IPS-18a (cell line): ENCODE data around the gene CENPC.

Source experiments
- H3K27ac ChIP-seq: one replicate; pipeline ENCODE4 v1.5.1; 2013; ENCODE audit warnings: low read length
- H3K27me3 ChIP-seq: one replicate; pipeline ENCODE4 v1.6.1; 2013; ENCODE audit warnings: mild to moderate bottlenecking, low read length; ENCODE audit not compliant: control insufficient read depth, insufficient read depth
- H3K36me3 ChIP-seq: one replicate; pipeline ENCODE4 v1.6.1; 2013; ENCODE audit warnings: low read depth, low read length; ENCODE audit not compliant: control insufficient read depth
- H3K4me1 ChIP-seq: one replicate; pipeline ENCODE4 v1.6.1; 2013; ENCODE audit warnings: low read depth, low read length; ENCODE audit not compliant: control insufficient read depth
- H3K4me3 ChIP-seq: one replicate; pipeline ENCODE4 v1.5.1; 2013; ENCODE audit warnings: low read length
- H3K9ac ChIP-seq: one replicate; pipeline ENCODE4 v1.6.1; 2013; ENCODE audit warnings: mild to moderate bottlenecking, low read length, moderate library complexity
- H3K9me3 ChIP-seq: one replicate; pipeline ENCODE4 v1.6.1; 2013; ENCODE audit warnings: low read depth, low read length; ENCODE audit not compliant: control insufficient read depth

CENPC gene

GRCh38 chr4:67438975-67439374 lies 106.3 kb downstream of the CENPC start:
- no peak overlapping the region for H3K9ac ChIP-seq
- H3K9me3 ChIP-seq: no peaks in the 10 kb centered on the region
- no peak overlapping the region for H3K4me3 ChIP-seq
- H3K4me1 ChIP-seq: no peaks in the 10 kb centered on the region
- H3K27me3 ChIP-seq: no peaks in the 10 kb centered on the region
- H3K36me3 ChIP-seq: no peaks in the 10 kb centered on the region
- no peak overlapping the region for H3K27ac ChIP-seq

DNA sequence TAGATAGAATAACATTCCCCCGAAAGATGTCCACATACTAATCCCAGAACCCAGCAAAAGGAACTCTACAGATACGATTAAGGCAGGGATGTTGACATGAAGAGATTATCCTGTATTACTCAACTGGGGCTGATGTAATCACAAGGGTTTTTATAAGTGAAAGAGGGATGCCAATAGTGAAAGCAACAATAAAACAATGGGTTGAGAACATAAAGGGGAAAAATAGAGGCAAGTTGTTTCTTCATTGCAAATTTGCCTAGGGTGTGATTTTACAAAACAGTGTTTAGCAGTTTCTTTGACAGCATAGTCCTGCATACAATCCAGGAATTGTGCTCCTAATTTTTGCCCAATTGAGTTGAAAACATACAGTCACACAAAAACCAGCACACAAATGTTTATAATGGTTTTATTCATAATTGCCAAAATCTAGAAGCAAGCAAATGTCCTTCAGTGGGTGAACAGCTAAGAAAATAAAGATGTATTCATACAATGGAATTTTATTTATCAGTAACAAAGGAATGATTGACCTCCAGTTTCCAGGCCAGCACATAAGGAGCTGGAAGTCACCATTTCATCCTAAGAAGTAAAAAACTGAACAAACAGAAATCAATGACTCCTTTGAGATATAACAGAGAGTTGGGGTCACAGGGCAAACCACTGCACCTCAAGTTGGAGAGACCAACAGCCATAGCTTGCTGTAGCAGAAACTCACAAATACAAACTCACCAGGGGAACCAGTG lies 107.2 kb downstream of the CENPC start:
- no peak overlapping the region for H3K4me3 ChIP-seq
- no peak overlapping the region for H3K27ac ChIP-seq
- no peaks in the 10 kb centered on the region for H3K36me3 ChIP-seq
- H3K9me3 ChIP-seq: no peaks in the 10 kb centered on the region
- no peak overlapping the region for H3K9ac ChIP-seq
- H3K27me3 ChIP-seq: no peaks in the 10 kb centered on the region
- no peaks in the 10 kb centered on the region for H3K4me1 ChIP-seq

DNA sequence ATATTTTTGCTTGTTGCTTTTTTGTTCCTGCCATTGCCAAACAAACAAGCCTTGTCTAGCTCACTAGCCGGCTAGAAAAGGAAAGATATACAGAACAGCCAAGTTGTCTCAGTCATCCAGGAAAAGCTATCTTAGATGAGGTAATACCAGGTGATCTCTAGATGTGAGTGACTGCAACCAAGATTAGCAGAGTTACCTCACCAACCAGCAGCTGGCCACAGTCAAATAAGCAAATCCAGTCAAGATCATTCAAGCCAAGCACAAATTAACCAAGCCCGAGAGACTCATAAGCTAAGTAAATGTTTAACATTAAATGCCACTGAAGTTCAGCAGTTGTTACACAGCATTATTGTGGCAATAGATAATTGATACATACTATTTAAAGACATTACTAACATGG lies 108.6 kb downstream of the CENPC start:
- no peak overlapping the region for H3K4me3 ChIP-seq
- no peaks in the 10 kb centered on the region for H3K9me3 ChIP-seq
- H3K4me1 ChIP-seq: no peaks in the 10 kb centered on the region
- H3K36me3 ChIP-seq: no peaks in the 10 kb centered on the region
- no peaks in the 10 kb centered on the region for H3K27me3 ChIP-seq
- H3K27ac ChIP-seq: no peak overlapping the region
- no peak overlapping the region for H3K9ac ChIP-seq

- H3K4me3 ChIP-seq: no peak overlapping the region
- H3K27me3 ChIP-seq: no peaks in the 10 kb centered on the region
- no peaks in the 10 kb centered on the region for H3K9me3 ChIP-seq
- no peaks in the 10 kb centered on the region for H3K36me3 ChIP-seq
- H3K9ac ChIP-seq: no peak overlapping the region
- no peaks in the 10 kb centered on the region for H3K4me1 ChIP-seq
- no peak overlapping the region for H3K27ac ChIP-seq
Measured at GRCh38 chr4:67430989-67431388, 114.3 kb downstream of the CENPC start.

- H3K27me3 ChIP-seq: no peaks in the 10 kb centered on the region
- no peaks in the 10 kb centered on the region for H3K4me1 ChIP-seq
- H3K27ac ChIP-seq: no peak overlapping the region
- H3K9me3 ChIP-seq: no peaks in the 10 kb centered on the region
- no peaks in the 10 kb centered on the region for H3K36me3 ChIP-seq
- H3K9ac ChIP-seq: no peak overlapping the region
- no peak overlapping the region for H3K4me3 ChIP-seq
Measured at GRCh38 chr4:67428819-67429218, 116.5 kb downstream of the CENPC start.
